ENCODE data around the gene PTPRM.

DNA sequence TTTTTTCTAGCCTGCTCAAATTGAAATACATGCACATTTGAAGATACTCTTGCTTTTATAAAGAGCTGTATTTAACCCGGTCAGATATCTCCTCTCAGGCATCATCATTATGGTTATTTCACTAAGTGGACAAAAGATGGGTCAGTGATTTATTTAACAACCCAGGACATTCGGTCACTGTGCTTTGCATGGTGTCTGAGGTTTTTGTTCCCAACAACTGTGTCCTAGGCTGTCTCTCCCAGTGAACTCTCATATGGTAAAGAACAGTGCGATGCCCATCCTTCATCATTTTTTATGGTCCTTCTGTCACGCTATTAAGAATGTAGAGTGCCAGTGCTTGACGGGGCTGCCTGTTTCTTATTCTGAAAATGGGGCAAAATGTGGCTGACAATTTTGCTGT is 372.4 kb downstream of the PTPRM start:
- TF ChIP-seq MAFK (IDR thresholded peaks at IDR 0.05; ENCODE audit: partially characterized antibody) (no peak), POLR2A (IDR thresholded peaks at IDR 0.05; ENCODE audit: low read length) (no peak), EP300 (IDR thresholded peaks at IDR 0.05) (no peak), HDAC2 (IDR thresholded peaks at IDR 0.05) (no peak), MYC (IDR thresholded peaks at IDR 0.05; ENCODE audit: borderline replicate concordance, low read length) (no peak), HOXB5 (CRISPR knock-in tag; IDR thresholded peaks at IDR 0.05) (no peak)
- TF ChIP-seq, protein P1, sequence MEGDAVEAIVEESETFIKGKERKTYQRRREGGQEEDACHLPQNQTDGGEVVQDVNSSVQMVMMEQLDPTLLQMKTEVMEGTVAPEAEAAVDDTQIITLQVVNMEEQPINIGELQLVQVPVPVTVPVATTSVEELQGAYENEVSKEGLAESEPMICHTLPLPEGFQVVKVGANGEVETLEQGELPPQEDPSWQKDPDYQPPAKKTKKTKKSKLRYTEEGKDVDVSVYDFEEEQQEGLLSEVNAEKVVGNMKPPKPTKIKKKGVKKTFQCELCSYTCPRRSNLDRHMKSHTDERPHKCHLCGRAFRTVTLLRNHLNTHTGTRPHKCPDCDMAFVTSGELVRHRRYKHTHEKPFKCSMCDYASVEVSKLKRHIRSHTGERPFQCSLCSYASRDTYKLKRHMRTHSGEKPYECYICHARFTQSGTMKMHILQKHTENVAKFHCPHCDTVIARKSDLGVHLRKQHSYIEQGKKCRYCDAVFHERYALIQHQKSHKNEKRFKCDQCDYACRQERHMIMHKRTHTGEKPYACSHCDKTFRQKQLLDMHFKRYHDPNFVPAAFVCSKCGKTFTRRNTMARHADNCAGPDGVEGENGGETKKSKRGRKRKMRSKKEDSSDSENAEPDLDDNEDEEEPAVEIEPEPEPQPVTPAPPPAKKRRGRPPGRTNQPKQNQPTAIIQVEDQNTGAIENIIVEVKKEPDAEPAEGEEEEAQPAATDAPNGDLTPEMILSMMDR (IDR thresholded peaks at IDR 0.05), result no peak
